GM21381 (cell line): ENCODE data around the gene RAB17.

Experiments used
- ATAC-seq: cut with Tn5 transposase; IDR thresholded peaks from one replicate; pipeline ENCODE4 v1.9.1; 2021; ENCODE audit warnings: mild to moderate bottlenecking, moderate library complexity; ENCODE audit not compliant: unreplicated experiment

The RAB17 gene

GRCh38 chr2:237590272-237591140, at the start of gene RAB17:
TSS of gene RAB17 (minus strand) at chr2:237590734. CDS start at chr2:237586154, 4,580 bp downstream.
- ATAC-seq, result no peak

GRCh38 chr2:237639836-237640220, 49.3 kb upstream of the RAB17 start:
- ATAC-seq, result no peak

- no peak for ATAC-seq
Measured at GRCh38 chr2:237639052-237639835, 48.7 kb upstream of the RAB17 start.

GRCh38 chr2:237638176-237638575, 47.6 kb upstream of the RAB17 start:
- no peak for ATAC-seq

GRCh38 chr2:237637429-237638135, 47.0 kb upstream of the RAB17 start:
- no peak for ATAC-seq

GRCh38 chr2:237636578-237636977, 46.0 kb upstream of the RAB17 start:
- ATAC-seq, result no peak

- no peak for ATAC-seq
Measured at GRCh38 chr2:237633061-237633561, 42.6 kb upstream of the RAB17 start.

GRCh38 chr2:237631801-237632585, 41.5 kb upstream of the RAB17 start:
- no peak for ATAC-seq

GRCh38 chr2:237631007-237631785, 40.7 kb upstream of the RAB17 start:
- no peak for ATAC-seq

- ATAC-seq, result no peak
Measured at GRCh38 chr2:237630216-237631000, 39.9 kb upstream of the RAB17 start.

GRCh38 chr2:237629739-237630138, 39.2 kb upstream of the RAB17 start:
- no peak for ATAC-seq

GRCh38 chr2:237629188-237629534, 38.6 kb upstream of the RAB17 start:
- no peak for ATAC-seq

GRCh38 chr2:237628247-237629187, 38.0 kb upstream of the RAB17 start:
- ATAC-seq, result no peak

- no peak for ATAC-seq
Measured at GRCh38 chr2:237627441-237628246, 37.1 kb upstream of the RAB17 start, which contains the start of gene LRRFIP1. TSS of gene LRRFIP1 (plus strand) at chr2:237627587. CDS start at chr2:237627645, 58 bp downstream.

- no peak for ATAC-seq
Measured at GRCh38 chr2:237626813-237627440, 36.4 kb upstream of the RAB17 start.

- no peak for ATAC-seq
Measured at GRCh38 chr2:237625777-237626176, 35.2 kb upstream of the RAB17 start.
